NCI-H2227 treated with DMSO at 0.1 percent for 48 hours (cell line): Measurements from ENCODE around the gene PIK3R2.
"Not testable (repeated sequence)": the region's sequence is repeated elsewhere in the genome, so short reads cannot be mapped to it uniquely, and the experiment has no call there.

ENCODE experiments used
- DNase-seq: peaks from one replicate; lab custom pipeline; 2025; lab: John Stamatoyannopoulos, UW

Gene PIK3R2

GRCh38 chr19:18203863-18204393, 51.0 kb downstream of the PIK3R2 start, which contains the start of gene RAB3A:
RAB3A (minus strand) TSS chr19:18204042; CDS start chr19:18202740, 1,302 bp downstream.
- peak; percentile 99 for DNase-seq

GRCh38 chr19:18204394-18205199, 51.6 kb downstream of the PIK3R2 start:
- no peak for DNase-seq

- DNase-seq: peak; percentile 16
Observed at GRCh38 chr19:18205200-18205892, 52.4 kb downstream of the PIK3R2 start.

- DNase-seq: no peak
Observed at GRCh38 chr19:18206018-18206417, 53.1 kb downstream of the PIK3R2 start.

GRCh38 chr19:18208098-18208951, 55.4 kb downstream of the PIK3R2 start:
- DNase-seq: no peak

GRCh38 chr19:18209912-18210311, 56.9 kb downstream of the PIK3R2 start:
- DNase-seq: not testable (repeated sequence)

GRCh38 chr19:18211683-18212082, 58.7 kb downstream of the PIK3R2 start:
- DNase-seq: no peak

GRCh38 chr19:18214779-18215433, 61.9 kb downstream of the PIK3R2 start:
- DNase-seq: no peak

- no peak for DNase-seq
Observed at GRCh38 chr19:18216789-18217188, 63.8 kb downstream of the PIK3R2 start.

- DNase-seq: no peak
Observed at GRCh38 chr19:18218159-18218558, 65.2 kb downstream of the PIK3R2 start.

- no peak for DNase-seq
Observed at GRCh38 chr19:18218600-18218999, 65.6 kb downstream of the PIK3R2 start.
